CD4-positive, alpha-beta T cell (primary cell): ENCODE measurements around the gene ZNF532. TPM values are rescaled to one million over a fixed set of nuclear protein-coding genes. Genes with fewer than 3 reads are reported as not detected.

Experiments used
- ATAC-seq: fragments of 200-7000 bp; cut with Tn5 transposase; one replicate; pipeline ENCODE4 v1.10.0; 2022; ENCODE audit warnings: mild to moderate bottlenecking; ENCODE audit not compliant: poor library complexity
- CTCF ChIA-PET: fragments of 350-600 bp; sonication (Branson Sonifier 250); formaldehyde crosslinking; loops from one replicate; lab custom pipeline; 2021; ENCODE audit warnings: antibody characterized with exemption, inconsistent platforms; lab: Charles Lee
- POLR2A ChIA-PET: fragments of 350-600 bp; sonication (Branson Sonifier 250); formaldehyde crosslinking; loops from one replicate; lab custom pipeline; 2021; ENCODE audit warnings: antibody characterized with exemption, inconsistent platforms; lab: Charles Lee
- DNase-seq, 14 experiments: peaks; one replicate each; pipeline ENCODE4 v3.0.0-alpha.2; 2013 to 2020; ENCODE audit warnings: mixed read lengths in 2 of 14
- H3K27ac ChIP-seq, 2 donors: one replicate each; pipeline versions ENCODE4 v1.5.1 to v1.7.0; 2013; ENCODE audit warnings: low read length in 2 of 2, low read depth in 1 of 2, mild to moderate bottlenecking in 1 of 2
- H3K27me3 ChIP-seq, 2 experiments: 1 replicate in 1 of 2; 2 replicates in 1 of 2; pipeline versions ENCODE4 v1.6.1 to v1.7.0; 2013; ENCODE audit warnings: low read length in 2 of 2, control low read depth in 1 of 2, mild to moderate bottlenecking in 1 of 2, moderate library complexity in 1 of 2; ENCODE audit not compliant: insufficient read depth in 2 of 2, control insufficient read depth in 1 of 2
- H3K36me3 ChIP-seq: one replicate; pipeline ENCODE4 v1.6.1; 2013; ENCODE audit warnings: low read length, control low read depth; ENCODE audit not compliant: insufficient read depth
- H3K4me1 ChIP-seq: one replicate; pipeline ENCODE4 v1.6.1; 2013; ENCODE audit warnings: low read length, control low read depth; ENCODE audit not compliant: insufficient read depth
- H3K4me3 ChIP-seq: one replicate; pipeline ENCODE4 v1.5.1; 2013; ENCODE audit warnings: mild to moderate bottlenecking, low read length, moderate library complexity
- H3K9me3 ChIP-seq, 2 experiments: 1 replicate in 1 of 2; 2 replicates in 1 of 2; pipeline versions ENCODE4 v1.6.1 to v1.7.0; 2013; ENCODE audit warnings: low read length in 2 of 2, mild to moderate bottlenecking in 2 of 2, control low read depth in 1 of 2, moderate library complexity in 1 of 2; ENCODE audit not compliant: control insufficient read depth in 1 of 2, insufficient read depth in 1 of 2
- H3K27ac Mint-ChIP-seq: one replicate; pipeline ENCODE4 v1.8.0; 2020; ENCODE audit warnings: mixed read lengths
- H3K27me3 Mint-ChIP-seq: one replicate; pipeline ENCODE4 v1.8.0; 2021; ENCODE audit warnings: mixed read lengths
- H3K36me3 Mint-ChIP-seq: one replicate; pipeline ENCODE4 v1.8.0; 2021; ENCODE audit warnings: low read depth, mixed read lengths
- H3K4me1 Mint-ChIP-seq: one replicate; pipeline ENCODE4 v1.8.0; 2021; ENCODE audit warnings: low read depth, mixed read lengths
- H3K4me3 Mint-ChIP-seq: one replicate; pipeline ENCODE4 v1.8.0; 2020; ENCODE audit warnings: mild to moderate bottlenecking, mixed read lengths
- H3K9me3 Mint-ChIP-seq: one replicate; pipeline ENCODE4 v1.8.0; 2020; ENCODE audit warnings: mixed read lengths
- CTCF ChIP-seq: fragments of 200-600 bp; IDR thresholded peaks from one replicate; pipeline ENCODE4 v1.8.0; 2022; ENCODE audit warnings: antibody characterized with exemption, mild to moderate bottlenecking
- intact Hi-C, 2 experiments: fragments of 100-400 bp; cut with DNase I in 1 of 2; cut with micrococcal nuclease in 1 of 2; formaldehyde crosslinking; loops; one replicate each; pipeline versions ENCODE4 v1.15.1 to v1.9.0; 2023 to 2025; cut with DNase I, micrococcal nuclease
- total RNA-seq, 174 experiments: library from RNA in 2 of 174; stranded (reverse) in 2 of 174; gene quantifications; one replicate each; pipeline ENCODE4 v1.2.3 and lab custom pipeline; 2021 to 2026

The ZNF532 gene
- total RNA-seq, 2 experiments from 2014 or later: 9.8 to 9.9 TPM

- ChIA-PET POLR2A (no interaction called here), CTCF (no interaction called here)
- Histone ChIP-seq H3K27me3 (peaks cover 0 to 3% of the 10 kb centered on the region in 2 experiments), H3K9me3 (no peaks in the 10 kb centered on the region), H3K4me1 (peaks cover 4% of the 10 kb centered on the region), H3K4me3 (no peak overlapping the region), H3K36me3 (no peaks in the 10 kb centered on the region), H3K27ac (no peak overlapping the region)
- Mint-ChIP-seq H3K4me3 (no peak overlapping the region), H3K36me3 (no peaks in the 10 kb centered on the region), H3K4me1 (peaks cover 7% of the 10 kb centered on the region), H3K27me3 (no peaks in the 10 kb centered on the region), H3K27ac (no peak overlapping the region), H3K9me3 (no peaks in the 10 kb centered on the region)
- no peak for TF ChIP-seq CTCF
- ATAC-seq: no peak
- DNase-seq: no peak
- intact Hi-C loops: no loop called here
Measured at GRCh38 chr18:58898010-58898799, 33.5 kb downstream of the ZNF532 start.

- ATAC-seq (no peak), DNase-seq (no peak)
- Mint-ChIP-seq H3K27me3 (no peaks in the 10 kb centered on the region), H3K4me1 (peaks cover 7% of the 10 kb centered on the region), H3K36me3 (no peaks in the 10 kb centered on the region), H3K4me3 (no peak overlapping the region), H3K9me3 (no peaks in the 10 kb centered on the region), H3K27ac (no peak overlapping the region)
- ChIA-PET CTCF (no interaction called here), POLR2A (no interaction called here)
- H3K27ac ChIP-seq: no peak overlapping the region
- no peak for TF ChIP-seq CTCF
- H3K4me1 ChIP-seq: peaks cover 4% of the 10 kb centered on the region
- no peak overlapping the region for H3K4me3 ChIP-seq
- no peaks in the 10 kb centered on the region for H3K36me3 ChIP-seq
- intact Hi-C loops: no loop called here
- H3K27me3 ChIP-seq: peaks cover 0 to under 1% of the 10 kb centered on the region in 2 experiments
- H3K9me3 ChIP-seq: no peaks in the 10 kb centered on the region
Measured at GRCh38 chr18:58900015-58900649, 35.5 kb downstream of the ZNF532 start.

DNA sequence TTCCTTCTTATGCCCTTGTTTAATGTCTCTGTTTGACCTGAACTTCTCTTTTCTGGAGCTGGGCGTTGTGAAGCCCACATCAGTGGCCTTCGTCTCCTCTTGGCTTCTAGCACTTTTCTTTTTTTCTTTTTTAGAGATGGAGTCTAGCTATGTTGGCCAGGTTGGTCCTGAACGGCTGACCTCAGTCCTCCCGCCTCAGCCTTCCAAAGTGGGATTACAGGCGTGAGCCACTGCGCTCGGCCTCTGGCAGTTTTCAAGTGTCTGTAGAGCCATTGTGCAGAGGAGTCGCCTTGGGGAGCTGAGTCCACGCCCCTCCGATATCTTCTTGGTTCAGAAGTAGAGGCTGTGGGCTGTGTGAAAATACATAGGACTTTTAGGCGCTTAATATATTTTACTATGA lies 36.5 kb downstream of the ZNF532 start:
- H3K4me3 ChIP-seq: no peak overlapping the region
- no peaks in the 10 kb centered on the region for H3K27me3 ChIP-seq
- no peaks in the 10 kb centered on the region for H3K9me3 Mint-ChIP-seq
- intact Hi-C loops: no loop called here
- no peaks in the 10 kb centered on the region for H3K27me3 Mint-ChIP-seq
- ChIA-PET POLR2A (no interaction called here), CTCF (no interaction called here)
- H3K27ac Mint-ChIP-seq: no peak overlapping the region
- H3K4me1 ChIP-seq: no peaks in the 10 kb centered on the region
- H3K4me3 Mint-ChIP-seq: no peak overlapping the region
- H3K9me3 ChIP-seq: no peaks in the 10 kb centered on the region
- ATAC-seq (no peak), DNase-seq (no peak)
- no peaks in the 10 kb centered on the region for H3K36me3 ChIP-seq
- H3K27ac ChIP-seq: no peak overlapping the region
- H3K4me1 Mint-ChIP-seq: peaks cover 6% of the 10 kb centered on the region
- no peak for TF ChIP-seq CTCF
- no peaks in the 10 kb centered on the region for H3K36me3 Mint-ChIP-seq
